ENCODE measurements around the gene DLGAP5.

DLGAP5 gene

GRCh38 chr14:55142466-55142865 lies 48.9 kb downstream of the DLGAP5 start:
- H3K4me1 ChIP-seq (ENCODE audit: insufficient read depth, low read length, severe bottlenecking): no peaks in the 10 kb centered on the region
- H3F3A ChIP-seq (ENCODE audit: insufficient read depth, low read length): no peaks in the 10 kb centered on the region
- H3K79me2 ChIP-seq (ENCODE audit: insufficient read depth, low read length): no peaks in the 10 kb centered on the region
- H3K9me3 ChIP-seq (ENCODE audit: low read length): no peaks in the 10 kb centered on the region
- no peak overlapping the region for H2AFZ ChIP-seq (ENCODE audit: low read length)
- peaks cover 28% of the 10 kb centered on the region; the same call in 1 of the 2 replicates for H3K36me3 ChIP-seq (ENCODE audit: insufficient read depth, low read length)
- H3K27ac ChIP-seq (ENCODE audit: low read depth, low read length, poor library complexity, severe bottlenecking): no peak overlapping the region
- no peak overlapping the region for H3K9ac ChIP-seq (ENCODE audit: low read length)
- no peaks in the 10 kb centered on the region for H3K9me2 ChIP-seq (ENCODE audit: low read depth, low read length)
- no peak for TF ChIP-seq CTCF (IDR thresholded peaks at IDR 0.05; ENCODE audit: low read length)
- H3K4me2 ChIP-seq (ENCODE audit: low read length): no peak overlapping the region
- H3K27me3 ChIP-seq (ENCODE audit: insufficient read depth, low read length): no peaks in the 10 kb centered on the region
- H3K4me3 ChIP-seq (ENCODE audit: low read depth, low read length, poor library complexity, severe bottlenecking): no peak overlapping the region
- H4K20me1 ChIP-seq (ENCODE audit: insufficient read depth, low read length): no peaks in the 10 kb centered on the region

GRCh38 chr14:55141825-55142224 lies 49.6 kb downstream of the DLGAP5 start:
- Histone ChIP-seq H3K9ac (ENCODE audit: low read length) (no peak overlapping the region), H3K27me3 (ENCODE audit: insufficient read depth, low read length) (no peaks in the 10 kb centered on the region), H3F3A (ENCODE audit: insufficient read depth, low read length) (no peaks in the 10 kb centered on the region), H2AFZ (ENCODE audit: low read length) (no peak overlapping the region), H4K20me1 (ENCODE audit: insufficient read depth, low read length) (no peaks in the 10 kb centered on the region), H3K9me2 (ENCODE audit: low read depth, low read length) (no peaks in the 10 kb centered on the region), H3K4me2 (ENCODE audit: low read length) (no peak overlapping the region), H3K4me1 (ENCODE audit: insufficient read depth, low read length, severe bottlenecking) (no peaks in the 10 kb centered on the region), H3K36me3 (ENCODE audit: insufficient read depth, low read length) (peaks cover 22% of the 10 kb centered on the region; the same call in 1 of the 2 replicates), H3K79me2 (ENCODE audit: insufficient read depth, low read length) (no peaks in the 10 kb centered on the region), H3K27ac (ENCODE audit: low read depth, low read length, poor library complexity, severe bottlenecking) (no peak overlapping the region), H3K9me3 (ENCODE audit: low read length) (no peaks in the 10 kb centered on the region), H3K4me3 (ENCODE audit: low read depth, low read length, poor library complexity, severe bottlenecking) (no peak overlapping the region)
- TF ChIP-seq EZH2 (IDR thresholded peaks at IDR 0.05; ENCODE audit: borderline replicate concordance, low read length): no peak
- no peak for TF ChIP-seq CTCF (IDR thresholded peaks at IDR 0.05; ENCODE audit: low read length)

- no peak overlapping the region for H3K27ac ChIP-seq (ENCODE audit: low read depth, low read length, poor library complexity, severe bottlenecking)
- H3K9me2 ChIP-seq (ENCODE audit: low read depth, low read length): no peaks in the 10 kb centered on the region
- H3K79me2 ChIP-seq (ENCODE audit: insufficient read depth, low read length): no peaks in the 10 kb centered on the region
- H3K9ac ChIP-seq (ENCODE audit: low read length): no peak overlapping the region
- H3K4me2 ChIP-seq (ENCODE audit: low read length): no peak overlapping the region
- H3K27me3 ChIP-seq (ENCODE audit: insufficient read depth, low read length): no peaks in the 10 kb centered on the region
- no peaks in the 10 kb centered on the region for H3F3A ChIP-seq (ENCODE audit: insufficient read depth, low read length)
- H3K9me3 ChIP-seq (ENCODE audit: low read length): no peaks in the 10 kb centered on the region
- H3K4me3 ChIP-seq (ENCODE audit: low read depth, low read length, poor library complexity, severe bottlenecking): no peak overlapping the region
- no peak overlapping the region for H2AFZ ChIP-seq (ENCODE audit: low read length)
- no peaks in the 10 kb centered on the region for H3K4me1 ChIP-seq (ENCODE audit: insufficient read depth, low read length, severe bottlenecking)
- H4K20me1 ChIP-seq (ENCODE audit: insufficient read depth, low read length): no peaks in the 10 kb centered on the region
- H3K36me3 ChIP-seq (ENCODE audit: insufficient read depth, low read length): peaks cover 3% of the 10 kb centered on the region; the same call in 1 of the 2 replicates
- no peak for TF ChIP-seq CTCF (IDR thresholded peaks at IDR 0.05; ENCODE audit: low read length)
- TF ChIP-seq EZH2 (IDR thresholded peaks at IDR 0.05; ENCODE audit: borderline replicate concordance, low read length): no peak
Observed at GRCh38 chr14:55139696-55140509, 51.5 kb downstream of the DLGAP5 start.
